Islet precursor cell (in vitro differentiated cells): ENCODE measurements around the gene SAMD1.
A peak's percentile ranks its signal among the peaks of the same experiment; 100 is the strongest.

Source experiments
- DNase-seq: peaks from one replicate; pipeline ENCODE4 v3.0.0-alpha.2; 2018

The SAMD1 gene

DNA sequence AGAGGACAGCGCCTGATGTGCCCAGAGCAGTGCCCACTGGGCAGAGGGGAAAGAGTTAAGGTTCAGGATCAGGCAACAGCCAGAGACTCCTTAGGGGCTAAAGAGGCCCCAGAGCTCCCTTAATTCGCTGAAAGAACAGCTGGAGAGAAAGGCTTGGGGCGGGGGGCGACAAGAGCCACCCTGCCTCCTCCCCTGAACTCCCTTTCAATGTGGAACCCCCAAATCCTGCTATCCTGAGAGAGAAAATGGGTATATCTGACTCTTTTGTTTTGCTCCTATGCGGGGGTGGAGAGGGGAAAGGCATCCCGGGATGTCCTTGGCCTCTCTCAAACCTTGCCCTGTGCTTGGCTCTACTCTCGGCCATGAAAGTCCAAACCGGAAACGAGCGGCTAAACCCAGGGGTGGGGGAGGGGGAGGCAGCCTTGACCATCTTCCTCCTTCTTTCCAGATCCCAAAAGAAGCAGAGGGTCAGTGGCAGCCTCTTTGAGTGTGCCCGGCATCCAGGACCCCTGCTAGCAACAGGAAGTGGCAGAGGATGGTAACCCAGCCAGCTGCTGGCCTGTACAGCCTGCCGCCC lies 22.3 kb upstream of the SAMD1 start:
- DNase-seq = no peak

GRCh38 chr19:14112051-14112808 lies 21.7 kb upstream of the SAMD1 start:
- no peak for DNase-seq

DNA sequence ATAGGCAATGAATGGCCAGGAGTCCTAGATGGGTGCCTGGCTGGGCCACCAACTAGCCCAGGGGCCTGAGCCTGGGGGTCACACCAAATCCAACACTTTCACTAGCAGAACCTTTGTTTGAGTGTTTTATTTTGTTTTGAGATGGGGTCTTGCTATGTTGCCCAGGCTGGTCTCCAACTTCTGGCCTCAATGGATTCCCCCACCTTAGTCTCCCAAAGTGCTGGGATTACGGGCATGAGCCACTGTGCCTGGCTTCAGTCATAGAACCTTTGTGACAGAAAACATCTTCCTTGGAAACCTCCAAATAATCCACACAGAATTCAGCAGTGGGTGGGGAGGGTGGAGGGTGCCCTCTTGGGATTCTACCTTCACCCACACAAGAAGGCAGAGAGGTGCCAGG lies 20.9 kb upstream of the SAMD1 start:
- no peak for DNase-seq

GRCh38 chr19:14110650-14111049 lies 20.1 kb upstream of the SAMD1 start:
- no peak for DNase-seq

- no peak for DNase-seq
Observed at GRCh38 chr19:14107581-14108461, 17.3 kb upstream of the SAMD1 start.

DNA sequence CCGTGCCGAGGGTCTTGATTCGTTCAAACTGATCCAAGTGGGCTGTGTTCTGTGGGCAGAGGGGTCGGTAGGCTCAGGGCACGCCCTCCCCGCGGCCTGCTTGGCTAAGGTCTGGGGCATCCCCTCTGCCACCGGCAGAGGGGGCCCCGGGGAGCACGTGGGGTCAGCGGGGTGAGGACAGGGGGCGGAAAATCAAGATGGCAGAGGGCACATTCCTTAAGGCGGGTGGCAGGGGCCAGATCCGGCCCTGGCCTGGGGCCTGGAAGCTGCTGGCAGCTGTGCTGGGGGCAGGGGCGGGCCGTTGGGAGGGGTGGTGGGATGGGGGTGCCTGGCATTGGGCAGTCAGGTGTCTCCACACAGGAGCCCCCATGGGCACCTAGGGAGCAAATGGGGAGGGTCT lies 16.3 kb upstream of the SAMD1 start:
- DNase-seq = no peak

- DNase-seq = no peak
Observed at GRCh38 chr19:14105680-14106079, 15.1 kb upstream of the SAMD1 start.

- no peak for DNase-seq
Observed at GRCh38 chr19:14103310-14103709, 12.8 kb upstream of the SAMD1 start.

- DNase-seq = no peak
Observed at GRCh38 chr19:14102756-14103155, 12.2 kb upstream of the SAMD1 start.

DNA sequence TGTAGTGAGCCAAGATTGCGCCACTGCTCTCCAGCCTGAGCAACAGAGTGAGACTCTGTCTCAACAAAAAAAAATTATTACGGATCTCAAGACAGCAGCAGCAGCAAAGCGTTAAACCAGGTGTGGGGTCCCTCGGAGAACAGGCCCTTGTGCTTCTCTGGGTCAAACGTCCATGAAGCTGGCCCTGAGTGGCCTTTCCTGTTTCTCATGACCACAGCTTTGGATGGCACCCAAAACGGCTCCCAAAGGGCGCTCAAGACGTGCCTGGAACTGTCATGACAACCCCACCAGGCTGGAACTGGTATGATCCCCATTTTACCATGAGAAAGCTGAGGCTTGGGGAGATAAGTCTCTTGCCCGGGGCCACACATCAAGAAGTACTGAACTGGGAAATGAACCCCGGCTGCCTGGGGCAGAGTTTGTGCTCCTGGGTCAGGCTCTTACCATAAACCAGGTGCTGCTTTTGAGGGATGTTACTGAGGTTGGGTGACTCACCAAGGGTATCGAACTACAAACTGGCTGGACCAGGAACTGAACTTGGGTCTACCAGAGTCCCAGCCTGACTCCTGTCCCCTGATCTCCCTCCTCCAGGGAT lies 11.6 kb upstream of the SAMD1 start:
- no peak for DNase-seq

- no peak for DNase-seq
Observed at GRCh38 chr19:14101003-14101545, 10.5 kb upstream of the SAMD1 start.

GRCh38 chr19:14097532-14098151 lies 7.1 kb upstream of the SAMD1 start:
- DNase-seq = no peak

DNA sequence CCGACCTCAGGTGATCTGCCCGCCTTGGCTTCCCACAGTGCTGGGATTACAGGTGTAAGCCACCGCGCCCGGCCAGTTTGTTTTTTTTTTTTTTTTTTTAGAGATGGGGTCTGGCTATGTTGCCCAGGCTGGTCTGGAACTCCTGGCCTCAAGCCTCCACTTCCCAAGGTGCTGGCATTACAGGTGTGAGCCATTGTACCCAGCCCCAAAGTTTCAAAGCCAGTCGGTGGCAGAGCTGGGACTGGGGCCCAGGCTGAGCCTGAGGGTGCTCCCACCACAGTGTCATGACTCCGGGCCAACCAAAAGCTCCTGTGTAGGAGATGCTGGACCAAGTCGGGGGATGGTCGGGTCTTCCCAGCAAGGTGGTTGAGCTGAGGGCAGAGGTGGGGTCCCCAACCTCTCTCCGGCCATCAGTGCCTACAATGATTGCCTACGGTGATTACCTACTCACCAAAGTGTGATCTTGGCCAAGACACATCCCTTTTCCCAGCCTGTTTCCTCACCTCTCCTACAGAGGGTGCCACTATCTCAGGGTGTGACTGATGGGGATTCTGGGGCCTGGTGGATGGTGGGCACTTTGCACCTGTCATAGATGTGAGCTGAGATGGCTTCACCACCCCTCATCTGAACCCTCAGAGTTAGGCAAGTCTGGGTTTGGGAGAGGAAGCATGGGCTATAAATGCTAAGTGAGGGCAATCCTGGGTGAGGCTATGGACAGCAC lies 5.9 kb upstream of the SAMD1 start:
- no peak for DNase-seq

DNA sequence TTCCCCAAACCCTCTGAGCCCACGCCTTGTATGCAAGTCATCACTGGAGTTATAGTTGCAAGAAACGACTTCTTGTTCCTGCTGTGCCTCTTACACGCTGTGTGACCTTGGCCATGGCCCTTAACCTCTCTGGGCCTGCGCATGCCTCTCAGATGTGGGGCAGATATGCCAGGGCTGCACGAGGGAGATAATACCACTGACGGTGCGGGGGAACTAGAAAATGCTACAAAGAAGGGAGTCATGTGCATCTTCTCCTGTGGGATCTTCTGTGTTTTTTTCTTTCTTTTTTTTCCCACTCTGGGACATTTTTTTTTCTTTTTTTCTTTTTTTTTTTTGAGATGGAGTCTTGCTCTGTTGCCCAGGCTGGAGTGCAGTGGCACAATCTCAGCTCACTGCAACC lies 4.3 kb upstream of the SAMD1 start:
- DNase-seq = no peak

DNA sequence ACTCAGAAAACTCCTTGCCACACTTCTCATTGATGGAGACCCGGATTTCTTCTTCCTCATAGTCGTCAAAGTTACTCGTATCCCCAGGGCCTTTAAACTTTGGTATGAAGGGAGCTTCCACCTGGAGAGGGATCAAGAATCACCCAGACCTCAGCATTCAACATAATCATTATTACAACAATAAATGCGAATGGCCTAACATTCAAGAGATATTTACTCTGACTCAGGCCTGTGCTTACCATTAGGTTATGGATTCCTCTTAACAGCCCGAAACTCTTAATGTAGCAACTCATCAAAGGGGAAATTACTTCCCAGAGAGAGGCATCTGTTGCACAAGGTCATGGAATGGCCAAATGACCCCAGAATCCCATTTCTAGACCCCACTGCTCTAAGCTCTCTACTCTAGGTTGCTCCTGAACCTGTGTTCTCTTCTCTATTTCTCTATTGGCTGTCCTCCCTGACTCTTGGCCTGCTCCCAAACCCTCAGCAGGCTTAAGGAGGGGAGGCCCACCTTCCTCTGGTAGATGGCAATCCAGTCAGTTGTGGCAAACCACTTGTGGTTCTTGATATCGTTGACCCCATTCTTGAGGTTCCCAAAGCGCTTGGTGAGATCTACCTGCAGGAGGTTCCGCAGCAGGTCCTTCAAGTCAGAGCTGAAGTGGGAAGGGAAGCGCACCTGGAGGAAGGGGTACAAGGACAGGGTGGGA lies 2.7 kb upstream of the SAMD1 start:
- DNase-seq = no peak

DNA sequence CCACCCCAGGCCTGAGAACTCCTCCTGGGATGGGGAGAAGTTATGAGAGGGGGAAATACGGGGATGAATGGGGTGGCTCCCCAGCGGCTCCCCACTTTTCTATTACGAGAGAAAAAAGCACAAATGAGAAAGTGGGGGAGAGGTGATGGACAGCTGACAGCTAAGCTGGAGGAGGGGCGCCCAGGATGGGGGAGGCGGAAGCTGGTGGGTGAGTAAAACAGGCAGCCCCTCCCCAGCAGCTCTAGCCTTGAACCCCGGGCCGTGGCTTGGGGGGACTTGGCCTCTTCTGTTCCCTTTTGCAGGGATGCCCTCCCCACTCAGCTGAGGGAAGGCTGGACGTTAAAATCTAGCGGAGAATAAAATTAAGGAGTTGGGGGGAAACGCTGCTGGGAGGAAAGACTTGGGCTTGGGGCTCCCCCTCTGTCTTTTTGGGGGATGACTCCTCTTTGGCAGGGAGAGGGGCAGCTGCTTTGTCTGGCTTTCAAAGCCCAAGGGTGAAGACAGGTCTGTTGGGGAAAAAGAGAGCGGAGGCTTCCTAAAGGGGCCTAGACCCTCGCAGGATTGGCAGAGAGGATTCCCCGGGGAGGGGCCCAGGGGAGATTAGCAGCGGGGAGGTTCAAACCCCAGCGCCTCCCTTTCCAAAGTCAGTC lies 1.4 kb upstream of the SAMD1 start:
- DNase-seq = no peak

- DNase-seq = peak; percentile 82
Observed at GRCh38 chr19:14091081-14091812, 696 bp upstream of the SAMD1 start.

GRCh38 chr19:14089662-14090508 lies 666 bp downstream of the SAMD1 start:
- no peak for DNase-seq

GRCh38 chr19:14089412-14089661 lies 1.2 kb downstream of the SAMD1 start:
- DNase-seq = no peak
